Natural killer cell (primary cell): ENCODE data around the gene MKS1. TPM values are rescaled to one million over a fixed set of nuclear protein-coding genes. Genes with fewer than 3 reads are reported as not detected.
A peak's percentile ranks its signal among the peaks of the same experiment; 100 is the strongest.

Source experiments
- ATAC-seq, 3 donors: fragments of 150-1000 bp in 2 of 3; fragments of 200-7000 bp in 1 of 3; cut with Tn5 transposase; 1 replicate in 1 of 3; 2 replicates in 2 of 3; pipeline ENCODE4 v1.10.0; 2021; ENCODE audit warnings: mild to moderate bottlenecking in 2 of 3, moderate library complexity in 2 of 3
- DNase-seq, 2 donors: peaks; one replicate each; pipeline versions ENCODE4 v3.0.0 to v3.0.0-alpha.2; 2013 to 2021; ENCODE audit warnings: mixed read lengths in 1 of 2
- H3K27ac ChIP-seq: one replicate; pipeline ENCODE4 v1.5.1; 2013; ENCODE audit warnings: mild to moderate bottlenecking, low read length
- H3K27me3 ChIP-seq: one replicate; pipeline ENCODE4 v1.6.1; 2013; ENCODE audit warnings: low read length; ENCODE audit not compliant: control insufficient read depth, insufficient read depth
- H3K36me3 ChIP-seq: one replicate; pipeline ENCODE4 v1.6.1; 2013; ENCODE audit warnings: low read length; ENCODE audit not compliant: control insufficient read depth, insufficient read depth
- H3K4me1 ChIP-seq: one replicate; pipeline ENCODE4 v1.6.1; 2013; ENCODE audit warnings: low read length; ENCODE audit not compliant: control insufficient read depth, insufficient read depth
- H3K4me3 ChIP-seq: one replicate; pipeline ENCODE4 v1.5.1; 2013; ENCODE audit warnings: low read length
- H3K9me3 ChIP-seq: one replicate; pipeline ENCODE4 v1.6.1; 2013; ENCODE audit warnings: low read length; ENCODE audit not compliant: control insufficient read depth, insufficient read depth
- H3K27ac Mint-ChIP-seq, 2 donors: one replicate each; pipeline ENCODE4 v1.8.0; 2022; ENCODE audit warnings: mild to moderate bottlenecking in 2 of 2, mixed read lengths in 2 of 2, moderate library complexity in 1 of 2
- H3K27me3 Mint-ChIP-seq, 2 donors: one replicate each; pipeline ENCODE4 v1.8.0; 2022; ENCODE audit warnings: low read depth in 2 of 2, mixed read lengths in 2 of 2
- H3K36me3 Mint-ChIP-seq: one replicate; pipeline ENCODE4 v1.8.0; 2022; ENCODE audit warnings: mixed read lengths
- H3K4me1 Mint-ChIP-seq, 2 donors: one replicate each; pipeline ENCODE4 v1.8.0; 2022; ENCODE audit warnings: mixed read lengths in 2 of 2
- H3K4me3 Mint-ChIP-seq: one replicate; pipeline ENCODE4 v1.8.0; 2022; ENCODE audit warnings: mild to moderate bottlenecking, moderate library complexity, mixed read lengths
- H3K9me3 Mint-ChIP-seq, 2 donors: one replicate each; pipeline ENCODE4 v1.8.0; 2022; ENCODE audit warnings: mixed read lengths in 2 of 2
- CTCF ChIP-seq: fragments of 200-600 bp; IDR thresholded peaks from one replicate; pipeline ENCODE4 v1.8.0; 2022; ENCODE audit warnings: antibody characterized with exemption
- WGBS: methylation state at CpG from one replicate; pipeline ENCODE4 v1.1.7; 2013; ENCODE audit warnings: missing lambda C conversion rate; ENCODE audit not compliant: insufficient coverage; 5-methylcytosine and 5-hydroxymethylcytosine counted together
- intact Hi-C: fragments of 100-400 bp; cut with micrococcal nuclease; formaldehyde crosslinking; loops from one replicate; pipeline ENCODE4 v1.14.2; 2022
- total RNA-seq, 4 donors: library from RNA; stranded (reverse); fragments of 120-200 nt in 1 of 4; gene quantifications; one replicate each; pipeline versions ENCODE4 v1.2.3 to v1.2.4, GENCODE V29; 2013 to 2022

Gene MKS1
- total RNA-seq, 3 donors from 2014 or later (not counting 1 experiment from before 2014, with no cell fraction given) = 4.5 to 10.7 (median 8.5) TPM

DNA sequence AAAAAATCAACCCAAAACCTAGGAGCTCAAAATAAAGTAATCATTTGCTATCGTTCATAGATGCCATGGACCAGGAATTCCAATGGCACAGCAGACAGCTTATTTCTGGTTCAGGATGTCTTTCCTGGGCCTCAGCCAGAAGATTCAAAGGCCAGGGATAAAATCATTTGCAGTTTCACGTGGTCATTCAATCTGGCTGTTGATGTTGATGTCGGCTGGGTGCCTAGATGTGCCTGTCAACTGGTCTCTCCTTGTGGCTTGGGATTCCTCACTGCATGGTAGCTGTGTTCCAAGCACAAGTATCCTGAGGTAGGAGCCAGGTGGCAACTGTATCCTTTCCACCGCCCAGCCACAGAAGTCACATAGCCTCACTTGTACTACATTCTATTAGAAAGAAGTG, 37.3 kb downstream of the MKS1 start:
- H3K9me3 ChIP-seq = no peaks in the 10 kb centered on the region
- TF ChIP-seq CTCF = no peak
- no peaks in the 10 kb centered on the region for H3K27me3 ChIP-seq
- no peak overlapping the region for H3K4me3 ChIP-seq
- no peak for DNase-seq
- H3K27ac ChIP-seq = no peak overlapping the region
- no peak overlapping the region for H3K27ac Mint-ChIP-seq
- no peaks in the 10 kb centered on the region for H3K36me3 ChIP-seq
- no peak overlapping the region for H3K4me3 Mint-ChIP-seq
- H3K36me3 Mint-ChIP-seq = no peaks in the 10 kb centered on the region
- WGBS = 89% methylated on average over 3 of the region's 4 CpGs
- intact Hi-C loops = no loop called here
- no peaks in the 10 kb centered on the region for H3K4me1 ChIP-seq
- ATAC-seq = no peak
- H3K27me3 Mint-ChIP-seq = peaks cover 3 to 5% of the 10 kb centered on the region in 2 donors
- H3K4me1 Mint-ChIP-seq = peaks cover 0 to 6% of the 10 kb centered on the region in 2 donors
- no peaks in the 10 kb centered on the region for H3K9me3 Mint-ChIP-seq

DNA sequence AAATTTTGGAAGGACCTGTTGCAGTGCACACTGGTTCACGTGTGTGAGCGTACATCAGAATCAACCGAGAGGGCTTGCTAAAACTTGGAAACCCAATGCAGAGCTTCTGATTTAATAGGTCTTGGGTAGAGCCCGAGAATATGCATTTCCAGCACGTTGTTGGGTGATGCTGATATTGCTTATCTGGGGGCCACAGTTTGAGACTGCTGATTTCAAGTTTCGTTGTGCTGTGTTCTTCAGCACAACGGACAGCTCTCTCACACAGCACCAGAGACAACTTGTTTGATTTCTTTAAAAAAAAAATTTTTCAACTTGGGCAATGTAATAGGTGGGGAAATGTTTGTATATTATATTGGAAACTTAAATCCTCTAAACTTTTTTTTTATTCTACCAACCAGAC, 42.9 kb downstream of the MKS1 start:
- intact Hi-C loops = no loop called here
- H3K27me3 Mint-ChIP-seq = peaks cover 6 to 18% of the 10 kb centered on the region in 2 donors
- 39% methylated on average over 7 of the region's 7 CpGs for WGBS
- no peak overlapping the region for H3K4me3 ChIP-seq
- peaks cover 15% of the 10 kb centered on the region in 2 donors for H3K4me1 Mint-ChIP-seq
- H3K36me3 Mint-ChIP-seq = no peaks in the 10 kb centered on the region
- no peak overlapping the region for H3K27ac ChIP-seq
- DNase-seq = peak in 1 of 2 donors; percentile 40
- no peaks in the 10 kb centered on the region for H3K27me3 ChIP-seq
- H3K27ac Mint-ChIP-seq = no peak overlapping the region
- H3K9me3 Mint-ChIP-seq = no peaks in the 10 kb centered on the region
- no peaks in the 10 kb centered on the region for H3K9me3 ChIP-seq
- no peak for ATAC-seq
- H3K4me1 ChIP-seq = peaks cover 10% of the 10 kb centered on the region
- no peaks in the 10 kb centered on the region for H3K36me3 ChIP-seq
- H3K4me3 Mint-ChIP-seq = no peak overlapping the region
- no peak for TF ChIP-seq CTCF

GRCh38 chr17:58174871-58175270, 44.2 kb downstream of the MKS1 start:
- no peaks in the 10 kb centered on the region for H3K9me3 ChIP-seq
- intact Hi-C loops = no loop called here
- peaks cover 20% of the 10 kb centered on the region for H3K4me1 ChIP-seq
- peaks cover 4 to 18% of the 10 kb centered on the region in 2 donors for H3K27me3 Mint-ChIP-seq
- DNase-seq (no peak), ATAC-seq (no peak)
- no peak overlapping the region for H3K4me3 Mint-ChIP-seq
- H3K9me3 Mint-ChIP-seq = no peaks in the 10 kb centered on the region
- H3K27ac Mint-ChIP-seq = no peak overlapping the region
- H3K36me3 ChIP-seq = no peaks in the 10 kb centered on the region
- no peaks in the 10 kb centered on the region for H3K27me3 ChIP-seq
- peaks cover 27 to 29% of the 10 kb centered on the region in 2 donors for H3K4me1 Mint-ChIP-seq
- H3K4me3 ChIP-seq = no peak overlapping the region
- TF ChIP-seq CTCF = no peak
- 69% methylated on average over 2 of the region's 3 CpGs for WGBS
- no peaks in the 10 kb centered on the region for H3K36me3 Mint-ChIP-seq
- H3K27ac ChIP-seq = no peak overlapping the region
